Measurements from ENCODE around the gene UBE2D3.

UBE2D3 gene

GRCh38 chr4:102758241-102759160, 68.8 kb downstream of the UBE2D3 start:
- no peak for DNase-seq

DNA sequence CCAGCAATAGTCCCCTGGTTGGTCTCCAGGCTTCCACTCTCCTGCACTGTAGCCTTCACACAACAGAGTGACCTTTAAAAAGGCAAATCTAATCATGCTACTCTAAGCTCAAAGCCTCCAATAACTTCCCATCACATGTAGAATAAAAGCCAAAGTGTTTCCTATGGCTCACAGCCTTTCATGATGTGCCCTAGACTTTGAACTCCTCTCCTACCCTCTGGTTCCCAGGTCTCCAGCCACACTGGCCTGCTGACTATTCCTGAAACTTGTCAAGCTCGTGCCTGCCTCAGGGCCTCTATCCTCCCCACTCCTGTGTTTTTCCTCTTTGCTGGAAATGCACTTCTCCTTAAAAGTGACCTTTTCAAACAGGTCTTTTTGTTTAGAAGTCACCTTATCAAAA, 69.7 kb downstream of the UBE2D3 start:
- no peak for DNase-seq

GRCh38 chr4:102754044-102754443, 73.3 kb downstream of the UBE2D3 start:
- DNase-seq, result no peak

DNA sequence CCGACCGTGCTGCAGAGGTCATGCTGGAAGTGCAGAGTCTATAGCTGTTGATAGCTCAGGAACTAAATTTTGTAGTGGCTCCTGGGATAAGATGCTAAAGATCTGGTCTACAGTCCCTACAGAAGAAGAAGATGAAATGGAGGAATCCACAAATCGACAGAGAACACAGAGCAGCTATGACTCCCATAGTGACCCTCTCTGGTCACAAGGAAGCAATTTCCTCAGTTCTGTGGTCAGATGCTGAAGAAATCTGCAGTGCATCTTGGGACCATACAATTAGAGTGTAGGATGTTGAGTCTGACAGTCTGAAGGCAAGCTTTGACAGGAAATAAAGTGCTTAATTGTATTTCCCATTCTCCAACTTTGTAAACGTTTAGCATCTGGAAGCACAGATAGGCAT, 75.4 kb downstream of the UBE2D3 start:
- no peak for DNase-seq

All from hypothalamus (tissue), 51 donors.